Bronchial epithelial cell (primary cell): ENCODE results near the gene FAM217B. TPM values are rescaled to one million over a fixed set of nuclear protein-coding genes. Genes with fewer than 3 reads are reported as not detected.

Experiments
- DNase-seq: peaks from one replicate; pipeline ENCODE4 v3.0.0-alpha.2; 2010; ENCODE audit warnings: low read depth
- FAIRE-seq: peaks from 2 replicates; lab custom pipeline; 2011; peaks lifted over from hg19 to GRCh38; lab: Jason Lieb, UNC
- H3K27me3 ChIP-seq: 2 replicates; pipeline ENCODE4 v1.5.1; 2011; ENCODE audit warnings: low read length; ENCODE audit not compliant: control insufficient read depth, insufficient read depth
- H3K36me3 ChIP-seq: 2 replicates; pipeline ENCODE4 v1.5.1; 2011; ENCODE audit warnings: low read length; ENCODE audit not compliant: control insufficient read depth, insufficient read depth
- H3K4me3 ChIP-seq: 2 replicates; pipeline ENCODE4 v1.5.1; 2011; ENCODE audit warnings: mild to moderate bottlenecking, low read depth, low read length, control low read depth
- total RNA-seq: library from RNA; depleted of rRNA; stranded (reverse); fragments of >200 nt; gene quantifications from 2 replicates; pipeline ENCODE4 v1.2.1, GENCODE V29; 2014
- TF ChIP-seq, protein P1 (sequence below): IDR thresholded peaks from 2 replicates; pipeline ENCODE4 v1.5.1; 2011; ENCODE audit warnings: mild to moderate bottlenecking, moderate library complexity, low read length, control low read depth, inconsistent platforms; ENCODE audit not compliant: insufficient read depth, severe bottlenecking

The FAM217B gene
- total RNA-seq, 1 donor from 2014 or later: 4.5 TPM

DNA sequence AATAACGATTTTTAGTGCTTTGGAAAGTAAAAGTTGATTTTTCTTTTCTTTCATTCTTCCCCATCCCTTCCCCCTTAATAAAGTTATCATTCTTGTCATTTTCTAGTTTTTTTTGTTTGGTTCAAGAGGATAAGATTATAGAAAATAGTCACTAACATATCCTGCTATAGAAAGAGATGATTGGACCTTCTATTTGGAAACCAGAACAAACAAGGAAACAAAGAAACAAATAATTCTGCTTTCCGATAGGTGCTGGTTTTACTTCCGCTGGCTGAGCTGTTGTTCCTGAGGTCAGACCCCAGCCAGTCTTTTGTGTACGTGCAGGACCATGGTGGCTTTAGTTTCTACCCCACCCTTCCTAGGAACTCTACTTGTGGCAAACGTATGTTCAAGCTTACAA, 17.9 kb downstream of the FAM217B start, which contains the start of gene CDH26:
Gene CDH26, plus strand, starts transcription at position 301 of the 400 bp plus-strand sequence. CDS start 304 bp downstream, outside the sequence.
- Histone ChIP-seq H3K4me3 (no peak within 1 kb of the TSS), H3K27me3 (no peaks in the 10 kb centered on the region), H3K36me3 (no peaks in the 10 kb centered on the region)
- FAIRE-seq (no peak), DNase-seq (no peak)
- TF ChIP-seq, protein P1, sequence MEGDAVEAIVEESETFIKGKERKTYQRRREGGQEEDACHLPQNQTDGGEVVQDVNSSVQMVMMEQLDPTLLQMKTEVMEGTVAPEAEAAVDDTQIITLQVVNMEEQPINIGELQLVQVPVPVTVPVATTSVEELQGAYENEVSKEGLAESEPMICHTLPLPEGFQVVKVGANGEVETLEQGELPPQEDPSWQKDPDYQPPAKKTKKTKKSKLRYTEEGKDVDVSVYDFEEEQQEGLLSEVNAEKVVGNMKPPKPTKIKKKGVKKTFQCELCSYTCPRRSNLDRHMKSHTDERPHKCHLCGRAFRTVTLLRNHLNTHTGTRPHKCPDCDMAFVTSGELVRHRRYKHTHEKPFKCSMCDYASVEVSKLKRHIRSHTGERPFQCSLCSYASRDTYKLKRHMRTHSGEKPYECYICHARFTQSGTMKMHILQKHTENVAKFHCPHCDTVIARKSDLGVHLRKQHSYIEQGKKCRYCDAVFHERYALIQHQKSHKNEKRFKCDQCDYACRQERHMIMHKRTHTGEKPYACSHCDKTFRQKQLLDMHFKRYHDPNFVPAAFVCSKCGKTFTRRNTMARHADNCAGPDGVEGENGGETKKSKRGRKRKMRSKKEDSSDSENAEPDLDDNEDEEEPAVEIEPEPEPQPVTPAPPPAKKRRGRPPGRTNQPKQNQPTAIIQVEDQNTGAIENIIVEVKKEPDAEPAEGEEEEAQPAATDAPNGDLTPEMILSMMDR: no peak

- no peaks in the 10 kb centered on the region for H3K36me3 ChIP-seq
- no peak for FAIRE-seq
- H3K4me3 ChIP-seq: no peak overlapping the region
- H3K27me3 ChIP-seq: no peaks in the 10 kb centered on the region
- DNase-seq: no peak
- TF ChIP-seq, protein P1: no peak
Observed at GRCh38 chr20:59958626-59959025, 18.4 kb downstream of the FAM217B start.

- Histone ChIP-seq H3K36me3 (no peaks in the 10 kb centered on the region), H3K4me3 (no peak overlapping the region), H3K27me3 (no peaks in the 10 kb centered on the region)
- TF ChIP-seq, protein P1: no peak
- FAIRE-seq: peak; percentile 93
- peak; percentile 67 for DNase-seq
Observed at GRCh38 chr20:59961423-59961822, 21.2 kb downstream of the FAM217B start.

GRCh38 chr20:59962155-59962554, 22.0 kb downstream of the FAM217B start:
- TF ChIP-seq, protein P1: no peak
- Histone ChIP-seq H3K27me3 (no peaks in the 10 kb centered on the region), H3K36me3 (no peaks in the 10 kb centered on the region), H3K4me3 (no peak overlapping the region)
- DNase-seq (no peak), FAIRE-seq (no peak)

DNA sequence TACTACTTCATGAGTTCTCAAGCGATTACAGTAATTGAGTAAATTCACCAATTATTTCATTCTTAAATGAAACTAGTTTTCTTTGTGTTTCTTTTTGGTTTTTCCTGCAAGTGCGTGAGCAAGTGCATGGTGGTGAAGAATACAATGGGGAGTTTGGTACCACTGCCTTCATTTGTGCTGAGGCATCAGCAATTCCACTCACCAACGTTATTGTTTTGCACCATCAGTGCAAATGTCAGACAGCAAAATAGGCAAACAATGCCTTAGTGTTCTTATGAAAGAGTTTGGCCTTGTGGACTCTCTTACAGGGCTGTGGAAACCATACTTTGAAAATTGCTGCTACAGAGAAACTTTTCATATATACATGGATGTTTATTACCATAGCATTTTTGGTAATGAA, 26.2 kb downstream of the FAM217B start:
- FAIRE-seq (no peak), DNase-seq (no peak)
- Histone ChIP-seq H3K4me3 (no peak overlapping the region), H3K36me3 (no peaks in the 10 kb centered on the region), H3K27me3 (no peaks in the 10 kb centered on the region)
- TF ChIP-seq, protein P1: no peak

- FAIRE-seq: no peak
- TF ChIP-seq, protein P1: no peak
Observed at GRCh38 chr20:59971428-59971827, 31.2 kb downstream of the FAM217B start.

More at GRCh38 chr20:59971428-59971827, 31.2 kb downstream of the FAM217B start:
- DNase-seq: peak; percentile 73
- H3K27me3 ChIP-seq: no peaks in the 10 kb centered on the region
- no peak overlapping the region for H3K4me3 ChIP-seq
- no peaks in the 10 kb centered on the region for H3K36me3 ChIP-seq
